Activated effector memory CD4-positive, alpha-beta T cell treated with Interleukin-2 at 50 U/mL for 16 hours (primary cell): ENCODE data around the gene NOP9.
"Not testable (repeated sequence)": the region's sequence is repeated elsewhere in the genome, so short reads cannot be mapped to it uniquely, and the experiment has no call there.

Experiments
- DNase-seq: peaks from one replicate; pipeline ENCODE4 v3.0.0-alpha.2; 2020

The NOP9 gene

GRCh38 chr14:24310646-24311604 lies 11.3 kb downstream of the NOP9 start, which contains the start of gene LTB4R:
Gene LTB4R (plus strand): TSS chr14:24311502. CDS start chr14:24315652, 4,150 bp downstream.
- DNase-seq, result peak; percentile 64

GRCh38 chr14:24311837-24312615 lies 12.4 kb downstream of the NOP9 start:
- no peak for DNase-seq

GRCh38 chr14:24312736-24313507 lies 13.3 kb downstream of the NOP9 start:
- DNase-seq, result peak; percentile 30

GRCh38 chr14:24313913-24314312 lies 14.3 kb downstream of the NOP9 start:
- DNase-seq, result no peak

GRCh38 chr14:24314377-24315193 lies 14.9 kb downstream of the NOP9 start:
- DNase-seq, result no peak

GRCh38 chr14:24315243-24315806 lies 15.7 kb downstream of the NOP9 start:
- DNase-seq, result no peak

GRCh38 chr14:24315807-24316596 lies 16.4 kb downstream of the NOP9 start:
- DNase-seq, result no peak

GRCh38 chr14:24316597-24316950 lies 16.9 kb downstream of the NOP9 start:
- no peak for DNase-seq

GRCh38 chr14:24317141-24317928 lies 17.7 kb downstream of the NOP9 start:
- DNase-seq, result no peak

- no peak for DNase-seq
These were observed 21.7 kb downstream of the NOP9 start for GRCh38 chr14:24321212-24321975.

- no peak for DNase-seq
These were observed 23.0 kb downstream of the NOP9 start for GRCh38 chr14:24322672-24323071.

GRCh38 chr14:24323341-24323740 lies 23.7 kb downstream of the NOP9 start:
- DNase-seq, result no peak

- DNase-seq, result no peak
These were observed 24.4 kb downstream of the NOP9 start for GRCh38 chr14:24324024-24324423.

- no peak for DNase-seq
These were observed 25.4 kb downstream of the NOP9 start for GRCh38 chr14:24325041-24325530.

- DNase-seq, result no peak
These were observed 26.3 kb downstream of the NOP9 start for GRCh38 chr14:24325963-24326362.

- DNase-seq, result no peak
These were observed 27.7 kb downstream of the NOP9 start for GRCh38 chr14:24327303-24327702.

- DNase-seq, result not testable (repeated sequence)
These were observed 28.3 kb downstream of the NOP9 start for GRCh38 chr14:24327914-24328313.

- DNase-seq, result no peak
These were observed 29.5 kb downstream of the NOP9 start for GRCh38 chr14:24329073-24329663.

- DNase-seq, result peak; percentile 53
These were observed 30.1 kb downstream of the NOP9 start for GRCh38 chr14:24329736-24330135.
